Measurements from ENCODE around the gene TOMM20. TPM values are rescaled to one million over a fixed set of nuclear protein-coding genes. Genes with fewer than 3 reads are reported as not detected.

The TOMM20 gene
- total and polyA plus RNA-seq, 12 donors = 40.0 to 113 (median 92.3) TPM

DNA sequence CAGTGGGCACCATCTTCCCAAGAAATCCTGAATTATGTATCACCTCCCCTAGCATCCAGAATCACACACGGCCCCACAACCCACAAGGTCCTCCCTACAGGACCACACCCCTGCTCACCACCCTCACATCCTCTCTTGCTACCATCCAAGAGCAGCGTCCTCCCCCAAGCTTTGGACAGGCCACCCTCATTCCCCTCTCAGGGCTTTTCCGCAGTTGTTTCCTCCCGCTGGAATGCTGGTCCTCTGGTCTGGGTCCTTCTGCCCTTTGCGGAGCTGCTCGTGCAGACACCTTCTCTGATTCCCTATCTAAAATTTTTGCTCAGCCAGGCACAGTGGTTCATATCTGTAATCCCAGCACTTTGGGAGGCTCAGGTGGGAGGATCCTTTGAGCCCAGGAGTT lies 56.5 kb downstream of the TOMM20 start:
- Histone ChIP-seq H3K4me3 (no peak overlapping the region), H3K27ac (peak overlapping the region in 8 of 10 donors; percentile 85 to 99 (median 95)), H3K9me3 (no peaks in the 10 kb centered on the region), H3K4me1 (peaks cover 41 to 88% (median 76%) of the 10 kb centered on the region in 9 donors), H3K36me3 (no peaks in the 10 kb centered on the region), H3K27me3 (no peaks in the 10 kb centered on the region)
- intact Hi-C loops (cut with DNase I) = loop anchor here in 8 of 10 donors (5.0 to 10.0 kb wide), 8 partner anchors 75 to 347 kb away; no protein-coding TSS in a partner anchor
- TF ChIP-seq, protein P1, sequence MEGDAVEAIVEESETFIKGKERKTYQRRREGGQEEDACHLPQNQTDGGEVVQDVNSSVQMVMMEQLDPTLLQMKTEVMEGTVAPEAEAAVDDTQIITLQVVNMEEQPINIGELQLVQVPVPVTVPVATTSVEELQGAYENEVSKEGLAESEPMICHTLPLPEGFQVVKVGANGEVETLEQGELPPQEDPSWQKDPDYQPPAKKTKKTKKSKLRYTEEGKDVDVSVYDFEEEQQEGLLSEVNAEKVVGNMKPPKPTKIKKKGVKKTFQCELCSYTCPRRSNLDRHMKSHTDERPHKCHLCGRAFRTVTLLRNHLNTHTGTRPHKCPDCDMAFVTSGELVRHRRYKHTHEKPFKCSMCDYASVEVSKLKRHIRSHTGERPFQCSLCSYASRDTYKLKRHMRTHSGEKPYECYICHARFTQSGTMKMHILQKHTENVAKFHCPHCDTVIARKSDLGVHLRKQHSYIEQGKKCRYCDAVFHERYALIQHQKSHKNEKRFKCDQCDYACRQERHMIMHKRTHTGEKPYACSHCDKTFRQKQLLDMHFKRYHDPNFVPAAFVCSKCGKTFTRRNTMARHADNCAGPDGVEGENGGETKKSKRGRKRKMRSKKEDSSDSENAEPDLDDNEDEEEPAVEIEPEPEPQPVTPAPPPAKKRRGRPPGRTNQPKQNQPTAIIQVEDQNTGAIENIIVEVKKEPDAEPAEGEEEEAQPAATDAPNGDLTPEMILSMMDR (IDR thresholded peaks at IDR 0.05) = no peak
- DNase-seq = no peak
- no peak for ATAC-seq
- WGBS, 2 donors = 80 to 86% methylated on average over 6 of the region's 6 CpGs

DNA sequence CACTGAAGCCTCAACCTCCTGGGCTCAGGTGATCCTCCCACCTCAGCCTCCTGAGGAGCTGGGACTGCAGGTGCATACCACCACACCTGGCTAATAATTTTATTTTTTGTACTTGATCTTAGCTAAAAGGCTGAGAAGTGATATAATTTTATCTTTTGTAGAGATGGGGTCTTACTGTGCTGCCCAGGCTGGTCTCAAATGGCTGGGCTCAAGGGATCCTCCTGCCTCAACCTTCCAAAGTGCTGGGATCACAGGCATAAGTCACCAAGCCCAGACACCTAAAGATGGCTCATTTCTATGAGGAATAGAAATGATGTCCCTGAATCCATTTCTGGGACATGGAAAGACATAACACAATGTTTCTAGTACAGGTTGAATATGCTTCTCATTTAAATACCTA lies 57.8 kb downstream of the TOMM20 start:
- intact Hi-C loops (cut with DNase I) = loop anchor here in 8 of 10 donors (5.0 to 10.0 kb wide), 8 partner anchors 74 to 346 kb away; no protein-coding TSS in a partner anchor
- Histone ChIP-seq H3K4me3 (no peak overlapping the region), H3K9me3 (no peaks in the 10 kb centered on the region), H3K27ac (peak overlapping the region in 4 of 10 donors; percentile 5 to 75 (median 54)), H3K4me1 (peaks cover 40 to 84% (median 69%) of the 10 kb centered on the region in 9 donors), H3K36me3 (no peaks in the 10 kb centered on the region), H3K27me3 (no peaks in the 10 kb centered on the region)
- TF ChIP-seq, protein P1 (IDR thresholded peaks at IDR 0.05) = no peak
- ATAC-seq = no peak
- DNase-seq = no peak

DNA sequence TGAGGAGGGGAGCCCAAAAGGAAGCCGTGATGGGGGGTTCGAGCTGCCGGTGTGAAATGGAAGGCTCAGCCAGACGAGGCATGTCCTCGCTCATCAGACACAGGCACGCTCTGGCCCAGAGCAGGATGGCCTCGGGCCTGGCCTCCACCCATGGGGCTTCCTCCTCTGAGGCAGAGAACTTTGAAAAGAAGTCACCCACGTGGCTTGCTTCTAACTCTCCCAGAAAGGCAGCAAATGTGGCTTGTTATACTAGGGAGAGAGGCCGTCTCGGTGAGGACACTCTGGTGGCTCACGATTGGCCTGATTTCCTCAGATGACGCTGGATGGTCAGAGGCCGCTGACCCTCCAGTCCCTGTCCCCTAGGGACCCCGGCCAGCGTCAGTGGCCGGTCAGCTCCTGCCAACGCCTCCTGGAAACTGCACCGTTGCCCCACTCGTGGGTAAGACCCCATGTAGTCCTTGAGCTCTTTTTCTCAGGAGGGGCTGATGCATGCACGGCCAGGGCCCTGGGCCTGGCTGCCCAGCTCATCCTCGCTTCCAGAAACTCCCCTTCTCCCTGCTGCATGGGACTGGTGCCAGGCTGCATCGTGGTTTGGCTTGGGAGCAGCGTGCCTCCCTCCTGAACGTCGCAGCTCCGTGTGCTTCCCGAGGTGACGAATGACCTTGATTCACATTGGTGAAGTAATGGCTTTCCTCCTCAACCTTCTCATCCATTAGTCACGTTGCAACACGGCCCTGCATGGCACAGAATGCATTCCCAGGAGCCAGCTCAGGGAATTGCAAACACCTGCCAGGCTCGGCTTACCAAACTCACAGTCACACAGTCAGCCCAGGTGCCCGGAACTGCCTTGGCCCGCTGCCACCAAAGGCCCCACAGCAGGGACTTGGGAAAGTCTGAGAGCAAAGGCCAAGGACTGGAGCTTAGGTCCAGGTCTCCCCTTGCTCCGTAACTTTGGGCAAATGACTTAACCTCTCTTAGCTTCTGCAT lies 58.8 kb downstream of the TOMM20 start:
- peaks cover 32 to 74% (median 59%) of the 10 kb centered on the region in 9 donors for H3K4me1 ChIP-seq
- TF ChIP-seq, protein P1 (IDR thresholded peaks at IDR 0.05) = no peak

DNA sequence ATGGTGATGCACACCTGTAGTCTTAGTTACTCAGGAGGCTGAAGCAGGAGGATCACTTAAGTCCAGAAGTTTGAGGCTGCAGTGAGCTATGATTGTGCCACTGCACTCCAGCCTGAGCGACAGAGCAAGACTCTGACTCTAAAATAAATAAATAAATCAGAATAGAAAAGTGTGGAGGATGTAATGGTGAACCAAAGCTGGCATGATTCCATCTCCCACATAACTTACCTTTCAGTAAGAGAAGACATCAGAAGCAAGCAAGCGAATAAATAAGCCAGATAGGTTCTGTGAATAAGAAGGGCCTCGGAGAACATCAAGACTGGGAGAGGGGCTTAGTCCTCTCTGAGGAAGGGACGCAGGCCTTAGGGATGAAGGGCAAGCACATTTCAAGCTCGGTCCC lies 59.5 kb downstream of the TOMM20 start:
- Histone ChIP-seq H3K36me3 (no peaks in the 10 kb centered on the region), H3K27ac (peak overlapping the region in 9 of 10 donors; percentile 31 to 84 (median 53)), H3K4me1 (peaks cover 25 to 67% (median 52%) of the 10 kb centered on the region in 9 donors), H3K27me3 (no peaks in the 10 kb centered on the region), H3K9me3 (no peaks in the 10 kb centered on the region), H3K4me3 (no peak overlapping the region)
- 88 to 92% methylated on average over 5 of the region's 5 CpGs for WGBS, 2 donors
- DNase-seq (no peak), ATAC-seq (no peak)
- intact Hi-C loops (cut with DNase I) = loop anchor here in 1 of 10 donors (10.0 kb wide), 1 partner anchor 54 kb away; no protein-coding TSS in a partner anchor
- TF ChIP-seq, protein P1 (IDR thresholded peaks at IDR 0.05) = no peak

More for the DNA sequence above, 58.8 kb downstream of the TOMM20 start:
- H3K27ac ChIP-seq = peak overlapping the region in 9 of 10 donors; percentile 32 to 84 (median 57)
- H3K9me3 ChIP-seq = no peaks in the 10 kb centered on the region
- intact Hi-C loops (cut with DNase I) = loop anchor here in 8 of 10 donors (5.0 to 10.0 kb wide), 9 partner anchors 55 to 345 kb away; no protein-coding TSS in a partner anchor
- H3K27me3 ChIP-seq = no peaks in the 10 kb centered on the region
- no peaks in the 10 kb centered on the region for H3K36me3 ChIP-seq
- H3K4me3 ChIP-seq = no peak overlapping the region
- ATAC-seq = peak; percentile 14 to 67 (median 49)
- 35 to 53% methylated on average over 34 of the region's 34 CpGs for WGBS, 2 donors
- peak; percentile 74 to 78 for DNase-seq
